H1 (cell line): ENCODE measurements around the gene PSMD3.

Source experiments
- CBX5 ChIP-seq: fragments of 300-800, 300-1000 bp; sonication (generic); IDR thresholded peaks from 2 replicates; pipeline ENCODE4 v1.7.1; 2016; ENCODE audit warnings: antibody characterized with exemption, low read length, low read depth
- TAF1 ChIP-seq: IDR thresholded peaks from 2 replicates; pipeline ENCODE4 v1.6.1; 2011; ENCODE audit warnings: mild to moderate bottlenecking, low read depth, low read length
- YY1 ChIP-seq: IDR thresholded peaks from 2 replicates; pipeline ENCODE4 v1.6.1; 2011; ENCODE audit warnings: low read depth, mild to moderate bottlenecking, low read length

- TF ChIP-seq TAF1 (no peak), CBX5 (no peak), YY1 (no peak)
Observed at GRCh38 chr17:39973496-39973895, 7.1 kb upstream of the PSMD3 start.
